NCI-H748 treated with DMSO at 0.1 percent for 48 hours (cell line): ENCODE measurements around the gene LCE3B.

Source experiments
- DNase-seq: peaks from one replicate; lab custom pipeline; 2025; lab: John Stamatoyannopoulos, UW

LCE3B gene

DNA sequence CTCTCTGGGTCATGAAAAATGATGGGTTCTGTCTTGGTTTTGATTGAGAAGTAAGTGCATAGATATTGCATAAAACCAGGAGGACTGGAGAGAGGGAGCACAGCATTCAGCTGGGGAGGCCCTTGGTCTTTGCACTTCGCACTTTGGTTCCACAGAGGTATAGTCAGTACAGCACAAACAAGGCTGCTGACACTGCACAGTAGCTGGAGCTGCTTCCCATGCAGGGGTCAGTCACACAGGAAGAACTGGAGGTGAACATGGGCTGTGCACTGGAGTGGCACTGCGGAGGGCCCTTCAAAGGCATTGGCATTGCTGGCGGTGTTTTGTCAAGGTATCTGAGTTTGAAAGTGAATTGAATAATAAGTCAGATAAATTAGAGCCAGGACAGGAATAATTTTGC is 45.0 kb downstream of the LCE3B start:
- DNase-seq, result no peak

DNA sequence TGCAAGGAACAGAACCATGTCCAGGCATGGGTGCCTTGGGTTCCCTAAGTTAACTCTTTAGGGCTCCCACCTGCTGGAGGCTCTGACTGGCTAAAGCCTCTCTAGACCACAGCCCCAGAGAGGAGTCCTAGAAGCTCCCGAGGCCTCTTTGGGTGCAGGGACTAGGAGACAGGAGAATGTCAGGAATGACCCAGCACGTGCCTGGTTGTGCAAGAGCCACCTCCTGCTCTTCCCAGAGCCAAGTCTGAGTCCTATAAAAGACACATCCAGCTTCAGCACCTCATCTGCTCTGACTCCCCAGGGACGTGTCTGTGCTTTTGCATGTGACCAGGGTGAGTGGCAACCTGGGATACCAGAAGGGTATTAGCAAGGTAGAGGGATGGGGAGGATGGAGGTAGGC is 49.5 kb downstream of the LCE3B start, which contains the start of gene LCE2D:
LCE2D (plus strand) TSS at position 283 of the 400 bp plus-strand sequence. CDS start 726 bp downstream, outside the sequence.
- DNase-seq, result no peak
